Adrenal gland (tissue), 12 donors: ENCODE data around the gene SIRT6. TPM values are rescaled to one million over a fixed set of nuclear protein-coding genes. Genes with fewer than 3 reads are reported as not detected.

Experiments used
- DNase-seq, 7 donors: peaks; one replicate each; pipeline ENCODE4 v3.0.0-alpha.2; 2019 to 2020
- H3K27ac ChIP-seq, 5 donors: fragments of 200-600 bp; sonication (generic) in 4 of 5; 1 replicate in 3 of 5; 2 replicates in 2 of 5; pipeline versions ENCODE4 v1.5.1 to v1.8.0; 2016 to 2020; ENCODE audit warnings: mild to moderate bottlenecking in 1 of 5
- H3K27me3 ChIP-seq: fragments of 200-600 bp; 2 replicates; pipeline ENCODE4 v1.8.0; 2021
- H3K36me3 ChIP-seq, 2 donors: fragments of 200-600 bp; replicated peaks in 1 of 2; 1 replicate in 1 of 2; 2 replicates in 1 of 2; pipeline versions ENCODE4 v1.5.1 to v1.8.0; 2018 to 2022
- H3K4me1 ChIP-seq, 2 donors: fragments of 200-600 bp; replicated peaks in 1 of 2; 1 replicate in 1 of 2; 2 replicates in 1 of 2; pipeline versions ENCODE4 v1.5.1 to v1.8.0; 2018 to 2021
- H3K4me3 ChIP-seq, 4 donors: fragments of 200-600 bp; sonication (generic) in 3 of 4; one replicate each; pipeline ENCODE4 v1.5.1; 2016 to 2018
- H3K9me3 ChIP-seq, 3 donors: fragments of 200-600 bp; sonication (generic) in 1 of 3; replicated peaks in 1 of 3; 1 replicate in 2 of 3; 2 replicates in 1 of 3; pipeline versions ENCODE4 v1.5.1 to v1.8.0; 2016 to 2021
- POLR2A ChIP-seq, 2 donors: fragments of 450-650 bp; IDR thresholded peaks; one replicate each; pipeline ENCODE4 v1.6.1; 2017; ENCODE audit warnings: antibody characterized with exemption in 2 of 2, mild to moderate bottlenecking in 2 of 2, moderate library complexity in 1 of 2
- WGBS, 4 donors: extraction: QIAGEN DNeasy Blood & Tissue Kit in 2 of 4; methylation state at CpG; one replicate each; pipeline versions ENCODE4 v1.1.5 to v1.1.7; 2013 to 2017; 5-methylcytosine and 5-hydroxymethylcytosine counted together
- intact Hi-C, 2 donors: fragments of 100-400 bp; cut with DNase I; formaldehyde crosslinking; loops; one replicate each; pipeline versions ENCODE4 v1.14.1 to v1.15.0; 2022 to 2023
- polyA plus RNA-seq, 3 donors: library from polyadenylated mRNA; stranded (reverse); fragments of 200-250 nt in 2 of 3; fragments of 350-450 nt in 1 of 3; fragmentation: Illumina TruSeq in 1 of 3; extraction: RNeasy Lipid Tissue Mini Kit (QIAGEN cat#74804) in 1 of 3; gene quantifications; one replicate each; pipeline ENCODE4 v1.2.3, GENCODE V29; 2013 to 2014
- total RNA-seq, 9 donors: library from RNA; depleted of rRNA in 4 of 9; stranded (reverse); fragments of >200 nt in 4 of 9; fragments of 120-200 nt in 1 of 9; fragmentation: NEBNext Ultra II Directional in 1 of 9; extraction: Animal tissue kit (Norgen Biotek cat#: 25700) in 1 of 9; gene quantifications; one replicate each; pipeline versions ENCODE4 v1.1.0 to v1.2.4, GENCODE V29; 2013 to 2023
- TF ChIP-seq, protein P1 (sequence below), 6 experiments: fragments of 450-650 bp in 4 of 6; fragments of 200-600 bp in 2 of 6; sonication (generic) in 1 of 6; IDR thresholded peaks; 1 replicate in 5 of 6; 2 replicates in 1 of 6; pipeline versions ENCODE4 v1.5.1 to v1.8.0; 2016 to 2021; ENCODE audit warnings: antibody characterized with exemption in 6 of 6, mild to moderate bottlenecking in 2 of 6, moderate library complexity in 1 of 6
- donor health status: healthy with polysubstance abuse.
- donor health status: Bipolar disorder and iron deficiency.
- donor health status: DM: yes; HTN: yes; CAD: no.
- donor health status: DM: no; HTN: no; CAD: no.
- donor health status: DM: no; HTN: no; CAD: no.
- donor health status: DM: yes; HTN: yes; CAD: no.

The SIRT6 gene
- total and polyA plus RNA-seq, 12 donors: 2.8 to 72.8 (median 25.1) TPM

DNA sequence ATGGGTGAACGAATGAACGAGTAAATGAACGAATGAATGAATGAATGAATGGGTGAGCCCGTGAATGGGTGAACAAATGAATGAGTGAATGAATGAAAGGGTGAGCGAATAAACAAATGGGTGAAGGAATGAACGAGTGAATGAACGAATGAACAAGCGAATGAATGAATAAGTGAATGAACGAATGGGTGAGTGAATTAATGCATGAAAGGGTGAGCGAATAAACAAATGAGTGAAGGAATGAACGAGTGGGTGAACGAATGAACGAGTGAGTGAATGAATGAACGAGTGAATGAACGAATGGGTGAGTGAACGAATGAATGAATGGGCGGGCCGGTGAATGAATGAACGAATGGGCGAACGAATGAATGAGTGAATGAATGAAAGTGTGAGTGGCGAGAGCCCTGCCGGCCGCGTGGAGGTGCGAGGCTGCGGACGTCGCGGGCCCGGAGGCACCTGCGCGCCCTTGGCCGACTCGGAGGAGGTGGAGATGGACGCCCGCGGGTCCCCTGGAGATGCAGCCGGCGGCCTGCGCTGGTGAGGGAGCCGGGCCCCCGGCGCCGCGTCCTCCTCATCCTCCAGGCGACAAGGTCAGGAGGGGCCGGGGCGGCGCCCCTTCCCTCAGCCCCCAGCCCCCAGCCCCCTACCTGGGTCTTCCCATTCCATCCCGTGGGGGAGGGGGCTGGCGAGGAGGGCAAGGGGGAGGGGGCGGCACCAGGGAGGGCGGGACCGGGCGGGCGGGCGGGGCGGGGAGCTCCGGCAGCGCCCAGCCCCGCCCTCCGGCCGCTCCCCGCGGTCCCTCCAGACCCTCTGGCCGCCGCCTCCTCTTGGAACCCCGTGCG lies 15.5 kb upstream of the SIRT6 start:
- no peaks in the 10 kb centered on the region for H3K9me3 ChIP-seq
- H3K27ac ChIP-seq: no peak overlapping the region
- intact Hi-C loops: no loop called here
- H3K27me3 ChIP-seq: peaks cover 47% of the 10 kb centered on the region
- H3K36me3 ChIP-seq: no peaks in the 10 kb centered on the region
- DNase-seq: no peak
- whole genome bisulfite sequencing, 4 donors: 16 to 29% (median 21%) methylated on average over 31 to 59 of the region's 70 CpGs
- H3K4me1 ChIP-seq: no peaks in the 10 kb centered on the region
- TF ChIP-seq, protein P1, sequence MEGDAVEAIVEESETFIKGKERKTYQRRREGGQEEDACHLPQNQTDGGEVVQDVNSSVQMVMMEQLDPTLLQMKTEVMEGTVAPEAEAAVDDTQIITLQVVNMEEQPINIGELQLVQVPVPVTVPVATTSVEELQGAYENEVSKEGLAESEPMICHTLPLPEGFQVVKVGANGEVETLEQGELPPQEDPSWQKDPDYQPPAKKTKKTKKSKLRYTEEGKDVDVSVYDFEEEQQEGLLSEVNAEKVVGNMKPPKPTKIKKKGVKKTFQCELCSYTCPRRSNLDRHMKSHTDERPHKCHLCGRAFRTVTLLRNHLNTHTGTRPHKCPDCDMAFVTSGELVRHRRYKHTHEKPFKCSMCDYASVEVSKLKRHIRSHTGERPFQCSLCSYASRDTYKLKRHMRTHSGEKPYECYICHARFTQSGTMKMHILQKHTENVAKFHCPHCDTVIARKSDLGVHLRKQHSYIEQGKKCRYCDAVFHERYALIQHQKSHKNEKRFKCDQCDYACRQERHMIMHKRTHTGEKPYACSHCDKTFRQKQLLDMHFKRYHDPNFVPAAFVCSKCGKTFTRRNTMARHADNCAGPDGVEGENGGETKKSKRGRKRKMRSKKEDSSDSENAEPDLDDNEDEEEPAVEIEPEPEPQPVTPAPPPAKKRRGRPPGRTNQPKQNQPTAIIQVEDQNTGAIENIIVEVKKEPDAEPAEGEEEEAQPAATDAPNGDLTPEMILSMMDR (IDR thresholded peaks at IDR 0.05): no peak
- TF ChIP-seq POLR2A (IDR thresholded peaks at IDR 0.05): no peak
- no peak overlapping the region for H3K4me3 ChIP-seq

DNA sequence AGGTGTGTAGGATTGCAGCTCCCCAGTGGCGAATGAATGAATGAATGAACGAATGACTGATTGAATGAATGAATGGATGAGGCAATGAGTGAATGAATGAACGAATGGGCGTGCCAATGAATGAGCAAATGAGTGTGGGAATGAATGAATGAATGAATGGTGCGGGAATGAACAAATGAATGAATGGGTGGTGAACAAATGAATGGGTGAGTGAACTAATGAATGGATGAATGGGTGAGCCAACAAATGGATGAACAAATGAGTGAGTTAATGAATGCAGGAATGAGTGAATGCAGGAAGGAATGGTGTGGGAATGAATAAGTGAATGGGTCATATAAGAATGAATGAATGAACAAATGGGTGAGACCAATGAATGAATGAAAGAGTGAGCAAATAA lies 14.9 kb upstream of the SIRT6 start:
- 66 to 76% (median 70%) methylated on average over 5 of the region's 5 CpGs for WGBS, 4 donors
- intact Hi-C loops: no loop called here
- H3K4me1 ChIP-seq: no peaks in the 10 kb centered on the region
- peaks cover 47% of the 10 kb centered on the region for H3K27me3 ChIP-seq
- no peak overlapping the region for H3K4me3 ChIP-seq
- TF ChIP-seq POLR2A (IDR thresholded peaks at IDR 0.05): no peak
- TF ChIP-seq, protein P1 (IDR thresholded peaks at IDR 0.05): no peak
- no peak for DNase-seq
- no peaks in the 10 kb centered on the region for H3K36me3 ChIP-seq
- no peak overlapping the region for H3K27ac ChIP-seq
- no peaks in the 10 kb centered on the region for H3K9me3 ChIP-seq

DNA sequence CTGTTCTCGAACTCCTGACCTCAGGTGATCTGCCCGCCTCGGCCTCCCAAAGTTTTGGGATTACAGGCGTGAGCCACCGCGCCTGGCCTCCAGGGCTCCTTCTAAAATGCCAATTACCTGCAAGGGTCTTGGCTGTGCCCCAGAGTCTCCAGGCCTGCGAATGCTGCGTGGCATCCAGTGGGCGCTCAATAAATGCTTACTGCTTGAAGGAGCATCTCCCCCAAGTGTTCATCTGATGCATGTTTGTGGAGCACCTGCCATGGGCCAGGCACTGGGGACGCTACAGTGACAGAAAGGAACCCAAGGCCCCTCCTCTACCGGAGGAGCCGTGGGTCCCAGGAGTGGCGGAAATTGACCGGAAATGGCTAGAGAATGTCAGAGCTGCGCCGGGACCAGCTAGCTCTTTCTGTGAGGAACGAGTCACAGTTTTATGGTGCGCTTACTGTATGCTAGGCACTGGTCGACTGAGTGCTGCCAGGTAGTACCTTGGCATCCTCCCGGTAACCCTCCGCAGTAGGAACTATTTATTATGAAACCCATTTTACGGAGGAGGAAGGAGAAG lies 14.3 kb upstream of the SIRT6 start:
- Histone ChIP-seq H3K36me3 (no peaks in the 10 kb centered on the region), H3K4me3 (no peak overlapping the region), H3K27ac (no peak overlapping the region), H3K4me1 (no peaks in the 10 kb centered on the region), H3K27me3 (peaks cover 47% of the 10 kb centered on the region), H3K9me3 (no peaks in the 10 kb centered on the region)
- no peak for DNase-seq
- 84 to 89% (median 89%) methylated on average over 15 to 22 of the region's 22 CpGs for WGBS, 4 donors
- intact Hi-C loops: no loop called here
- TF ChIP-seq POLR2A (IDR thresholded peaks at IDR 0.05): no peak

DNA sequence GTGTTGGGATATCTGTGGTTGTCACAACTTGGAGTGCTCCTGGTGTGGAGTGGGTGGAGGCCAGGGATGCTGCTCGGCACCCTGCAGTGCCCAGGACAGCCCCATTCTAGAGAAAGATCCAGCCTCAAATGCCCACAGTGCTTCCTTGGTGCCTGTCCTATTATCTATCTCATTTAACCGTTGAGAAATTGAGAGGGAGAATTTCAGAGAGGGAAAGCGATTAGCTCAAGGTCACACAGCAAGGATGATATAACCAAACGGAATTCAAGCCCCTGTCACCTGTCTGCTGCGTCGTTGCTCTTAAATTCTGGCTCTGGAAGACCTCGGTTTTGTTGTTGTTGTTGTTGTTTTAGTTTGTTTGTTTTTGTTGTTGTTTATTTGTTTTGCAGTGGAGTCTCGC lies 13.6 kb upstream of the SIRT6 start:
- Histone ChIP-seq H3K27ac (no peak overlapping the region), H3K4me1 (no peaks in the 10 kb centered on the region), H3K9me3 (no peaks in the 10 kb centered on the region), H3K36me3 (no peaks in the 10 kb centered on the region), H3K27me3 (peaks cover 47% of the 10 kb centered on the region), H3K4me3 (no peak overlapping the region)
- WGBS, 4 donors: 71 to 73% (median 72%) methylated on average over 8 of the region's 8 CpGs
- TF ChIP-seq POLR2A (IDR thresholded peaks at IDR 0.05): no peak
- TF ChIP-seq, protein P1 (IDR thresholded peaks at IDR 0.05): no peak
- intact Hi-C loops: no loop called here
- DNase-seq: no peak
